Measurements from ENCODE around the gene ADM.

Gene ADM

DNA sequence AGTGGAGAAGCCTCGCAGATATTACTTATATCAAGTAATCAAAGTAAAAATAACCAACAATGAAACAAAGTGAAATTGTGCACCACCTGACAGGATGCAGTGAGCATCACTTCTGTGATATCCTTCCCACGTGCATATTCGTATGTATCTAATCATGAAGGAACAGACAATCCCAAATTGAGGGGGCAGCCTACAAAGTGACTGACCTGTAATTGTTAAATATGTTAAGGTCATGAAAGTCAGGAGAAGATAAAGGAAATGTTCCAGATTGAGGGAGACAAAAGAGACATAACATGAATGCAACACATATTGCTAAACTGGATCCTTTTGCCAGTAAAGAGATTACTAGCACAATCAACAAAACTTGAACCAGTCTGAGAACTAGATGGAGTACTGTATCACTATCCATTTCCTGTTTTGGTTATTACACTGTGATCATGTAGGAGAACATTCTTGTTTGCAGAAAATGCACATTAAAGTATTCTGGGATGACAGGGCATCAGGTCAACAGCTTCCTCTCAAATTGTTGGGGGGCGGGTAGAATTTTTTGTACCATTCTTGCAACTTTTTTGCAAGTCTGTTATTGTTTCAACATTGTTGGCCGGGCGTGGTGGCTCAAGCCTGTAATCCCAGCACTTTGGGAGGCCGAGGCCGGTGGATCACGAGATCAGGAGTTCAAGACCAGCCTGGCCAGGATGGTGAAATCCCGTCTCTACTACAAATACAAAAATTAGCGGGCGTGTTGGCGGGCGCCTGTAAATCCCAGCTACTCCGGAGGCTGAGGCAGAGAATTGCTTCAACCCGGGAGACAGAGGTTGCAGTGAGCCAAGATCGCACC is 12.9 kb upstream of the ADM start:
- no peak for DNase-seq

DNA sequence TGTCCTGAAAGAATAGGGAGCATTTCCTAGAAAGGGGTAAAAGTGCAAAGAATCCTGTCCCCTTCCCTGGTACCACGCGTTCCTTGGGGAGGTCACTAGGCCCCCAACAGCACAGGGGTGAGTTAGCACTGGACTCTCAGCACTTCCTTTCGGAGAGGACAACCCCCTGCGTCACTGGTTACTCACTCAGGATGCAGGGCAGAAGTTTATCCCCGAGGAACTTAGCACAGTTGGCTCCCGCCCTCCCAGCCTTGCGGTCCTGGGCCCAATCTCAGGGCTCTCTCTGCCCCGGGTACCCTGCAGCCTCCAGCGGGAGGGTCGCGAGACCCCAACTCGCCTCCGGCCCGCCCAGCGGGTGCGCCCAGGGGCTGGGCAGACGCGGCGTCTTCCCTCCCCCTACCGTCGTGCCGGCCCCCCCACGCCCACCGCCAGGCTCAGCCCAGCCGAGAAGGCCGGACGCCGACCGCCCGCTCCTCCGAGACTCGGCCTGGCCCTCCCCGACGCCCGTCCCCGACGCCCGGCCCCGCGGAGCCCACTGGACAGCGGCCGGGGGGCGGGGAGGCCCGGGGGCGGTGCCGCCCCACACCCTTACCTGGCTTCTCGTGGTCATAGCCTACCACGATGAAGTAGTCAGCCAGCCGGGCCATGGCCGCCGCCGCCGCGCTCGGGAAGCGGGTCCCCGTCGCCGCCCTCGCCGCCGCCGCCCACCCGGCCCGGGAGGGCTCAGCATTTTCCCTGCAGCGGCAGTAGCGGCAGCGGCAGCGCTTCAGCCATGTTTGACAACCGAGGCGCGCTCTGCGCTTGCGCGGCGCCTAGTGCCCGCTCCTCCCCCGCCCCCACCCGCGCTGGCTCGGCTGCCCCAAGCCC is 11.2 kb upstream of the ADM start, which contains the start of gene SBF2:
Gene SBF2, minus strand, starts transcription at position 797 of the 867 bp plus-strand sequence. Its CDS starts 150 bp downstream, at position 647.
- peak; percentile 95 for DNase-seq

DNA sequence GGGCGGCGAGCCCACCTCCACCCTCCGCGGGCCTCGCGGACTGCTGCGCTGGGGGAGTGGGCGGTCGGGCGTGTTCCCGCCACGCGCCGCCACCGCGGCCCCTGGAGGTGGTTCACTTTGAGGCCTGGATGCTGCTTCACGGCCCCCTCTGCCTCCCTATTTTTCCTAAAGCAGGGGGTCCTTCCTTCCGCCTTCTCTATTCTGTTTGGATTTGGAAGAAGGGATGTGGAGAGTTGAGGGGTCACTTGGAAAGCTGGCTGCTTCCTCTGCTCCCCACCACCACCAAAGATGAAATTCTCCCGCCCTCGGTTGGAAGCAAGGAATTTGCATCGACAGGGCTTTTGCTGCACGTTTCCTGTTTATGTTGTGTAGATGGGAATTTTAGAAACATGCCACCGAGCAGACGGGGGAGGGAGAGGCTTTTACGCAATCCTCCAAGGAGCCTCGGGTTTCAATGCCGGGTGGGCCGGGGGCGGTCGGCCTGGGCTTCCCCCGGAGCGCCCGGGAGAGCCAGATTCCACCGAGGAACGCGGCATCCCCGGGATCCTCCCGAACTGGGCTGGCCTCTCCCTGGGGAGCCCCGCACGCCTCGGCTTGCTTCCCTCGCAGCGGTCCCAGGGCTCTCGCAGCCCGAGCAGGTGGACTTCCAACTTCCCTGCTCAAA is 10.5 kb upstream of the ADM start:
- peak; percentile 85 for DNase-seq

DNA sequence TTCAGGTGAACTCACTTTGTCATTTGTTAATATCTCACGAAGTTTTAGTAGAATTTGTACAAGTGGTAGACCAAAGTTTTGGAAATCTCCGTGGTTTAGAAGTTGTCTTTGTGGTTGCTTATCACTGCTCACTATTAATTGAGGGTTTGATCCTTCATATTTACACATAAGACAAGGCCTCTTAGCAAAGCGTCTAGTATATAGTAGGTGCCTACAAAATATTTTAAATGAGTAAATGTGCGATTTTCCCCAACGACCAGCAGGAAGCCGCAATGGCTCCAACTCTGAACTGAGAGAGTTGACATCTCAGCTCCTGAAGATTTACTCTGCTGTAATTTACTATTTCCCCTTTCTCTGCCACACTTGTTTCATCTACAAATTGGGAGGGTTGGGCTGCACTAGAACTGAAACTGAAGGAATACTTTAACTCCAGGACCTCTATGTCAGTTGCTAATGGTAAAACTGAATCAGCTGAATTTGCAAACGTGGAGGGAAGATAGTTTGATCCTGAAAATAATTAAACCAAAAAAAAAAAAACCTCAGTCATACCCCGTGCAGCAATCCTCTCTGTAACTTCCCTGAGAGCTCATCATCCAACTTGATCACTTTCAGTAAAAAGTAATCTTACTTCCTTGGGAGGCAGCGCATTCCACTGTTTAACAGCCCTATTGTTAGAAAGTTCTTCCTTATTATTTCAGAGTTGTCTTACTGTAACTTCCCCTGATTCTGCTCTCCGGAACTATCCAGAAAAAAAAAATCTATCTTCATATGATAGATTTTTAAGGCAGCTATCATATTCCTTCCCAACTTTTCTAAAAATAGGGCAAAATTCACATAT is 9.6 kb upstream of the ADM start:
- DNase-seq, result no peak

DNA sequence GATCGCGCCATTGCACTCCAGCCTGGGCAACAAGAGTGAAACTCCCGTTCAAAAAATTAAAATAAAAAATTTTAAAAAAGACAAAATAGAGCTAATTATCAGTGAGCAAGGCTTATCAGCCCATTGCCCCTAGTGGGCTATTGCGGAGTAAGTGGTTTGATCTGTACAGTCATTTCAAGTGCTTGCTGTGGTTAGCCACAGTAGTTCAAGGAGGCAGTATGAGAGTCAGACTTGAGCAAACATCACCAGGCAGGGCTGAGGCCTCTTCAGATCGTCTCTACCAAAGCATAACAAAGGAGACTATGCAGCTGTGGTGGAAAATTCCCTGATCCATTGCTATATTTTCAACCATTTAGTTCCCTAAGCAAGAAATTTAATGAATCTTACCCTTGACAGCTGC is 6.5 kb upstream of the ADM start:
- DNase-seq, result no peak

DNA sequence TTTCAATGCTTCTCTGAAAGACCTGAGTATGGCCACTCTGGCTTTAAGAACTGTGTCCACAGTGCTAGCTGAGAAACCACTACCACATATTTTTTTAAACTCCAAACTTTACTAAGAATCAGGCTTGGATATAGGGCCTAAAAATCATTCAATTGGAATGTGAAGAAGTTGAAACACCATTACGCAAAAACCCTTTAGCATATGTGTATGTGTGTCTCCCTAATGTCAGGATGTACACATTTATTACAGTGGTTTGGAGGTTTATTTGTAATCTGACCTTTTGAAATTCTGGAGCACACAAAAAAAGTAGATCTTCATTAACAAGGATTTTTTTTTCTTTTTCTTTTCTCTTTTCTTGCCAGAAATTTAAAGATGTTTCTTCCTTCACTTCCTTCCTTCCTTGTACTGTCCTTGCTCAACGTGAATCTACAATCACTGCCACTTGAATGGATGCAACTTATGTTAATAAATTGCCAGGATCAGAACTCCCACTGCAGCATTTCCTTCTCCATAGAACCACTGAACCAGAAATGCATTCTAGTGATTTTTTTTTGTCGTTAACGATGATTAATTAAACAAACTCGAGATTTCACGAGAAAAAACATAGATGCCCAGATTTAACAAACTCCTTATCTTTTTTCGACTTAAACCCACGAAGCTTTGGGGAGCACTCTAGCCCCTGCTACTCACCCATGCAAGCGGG is 3.1 kb upstream of the ADM start:
- peak; percentile 66 for DNase-seq

DNA sequence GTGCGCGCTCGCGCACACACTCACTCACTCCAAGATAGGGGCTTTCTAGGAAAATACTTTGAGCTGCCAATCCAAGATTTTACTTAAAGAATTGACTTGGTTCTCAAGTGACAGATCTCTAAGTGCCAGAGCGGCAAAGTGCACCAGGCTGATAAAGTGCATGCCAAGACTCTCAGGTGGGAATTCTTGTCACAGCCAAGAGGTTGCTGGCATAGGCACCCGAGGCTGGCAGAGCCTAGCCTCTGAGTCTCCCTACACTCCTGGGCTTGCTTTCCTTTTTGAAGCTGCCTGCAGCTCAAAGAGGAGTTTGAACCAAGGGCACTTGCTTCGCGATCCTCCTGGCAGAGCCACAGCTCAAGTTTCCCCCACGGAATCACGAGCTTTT is 2.5 kb upstream of the ADM start:
- no peak for DNase-seq

DNA sequence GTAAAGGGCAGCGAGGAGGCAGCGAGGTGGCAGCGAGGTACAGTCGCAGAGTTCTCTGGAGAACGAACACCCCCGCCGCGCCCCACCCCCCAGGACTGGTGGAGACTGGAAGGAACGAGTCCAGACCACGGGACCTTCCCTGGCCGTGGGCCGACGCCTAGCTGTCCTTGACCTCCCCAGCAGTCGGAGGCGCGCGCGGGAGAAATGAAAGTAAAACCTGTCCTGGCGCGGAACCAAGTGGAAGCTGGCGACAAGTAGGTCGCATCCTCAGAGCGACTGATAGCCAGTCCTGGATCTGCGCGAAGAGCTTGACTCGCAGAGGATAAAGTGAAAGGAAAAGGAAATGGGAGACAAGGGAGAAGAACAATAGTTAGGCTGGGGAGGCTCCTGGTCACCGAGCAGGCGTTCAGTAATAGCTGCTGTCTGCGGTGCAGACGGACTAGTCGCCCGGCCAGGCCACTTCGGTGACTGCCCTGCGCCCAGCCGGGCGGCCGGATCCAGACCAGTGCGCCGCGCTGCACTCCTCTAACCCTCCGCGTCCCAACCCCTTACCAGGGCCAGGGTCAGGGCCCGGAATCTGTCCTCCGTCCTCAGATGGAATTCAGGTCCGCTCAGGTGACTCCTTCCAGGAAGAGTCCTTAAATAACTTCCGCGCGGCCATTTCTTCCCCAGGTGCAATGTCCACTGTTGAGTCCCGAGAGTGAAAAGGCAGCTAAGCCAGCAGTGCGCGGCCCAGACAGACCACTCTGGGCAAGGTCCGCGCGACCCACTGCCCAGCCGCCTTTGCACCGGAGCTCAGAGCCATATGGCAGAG is 1.9 kb upstream of the ADM start:
- DNase-seq, result peak; percentile 87

DNA sequence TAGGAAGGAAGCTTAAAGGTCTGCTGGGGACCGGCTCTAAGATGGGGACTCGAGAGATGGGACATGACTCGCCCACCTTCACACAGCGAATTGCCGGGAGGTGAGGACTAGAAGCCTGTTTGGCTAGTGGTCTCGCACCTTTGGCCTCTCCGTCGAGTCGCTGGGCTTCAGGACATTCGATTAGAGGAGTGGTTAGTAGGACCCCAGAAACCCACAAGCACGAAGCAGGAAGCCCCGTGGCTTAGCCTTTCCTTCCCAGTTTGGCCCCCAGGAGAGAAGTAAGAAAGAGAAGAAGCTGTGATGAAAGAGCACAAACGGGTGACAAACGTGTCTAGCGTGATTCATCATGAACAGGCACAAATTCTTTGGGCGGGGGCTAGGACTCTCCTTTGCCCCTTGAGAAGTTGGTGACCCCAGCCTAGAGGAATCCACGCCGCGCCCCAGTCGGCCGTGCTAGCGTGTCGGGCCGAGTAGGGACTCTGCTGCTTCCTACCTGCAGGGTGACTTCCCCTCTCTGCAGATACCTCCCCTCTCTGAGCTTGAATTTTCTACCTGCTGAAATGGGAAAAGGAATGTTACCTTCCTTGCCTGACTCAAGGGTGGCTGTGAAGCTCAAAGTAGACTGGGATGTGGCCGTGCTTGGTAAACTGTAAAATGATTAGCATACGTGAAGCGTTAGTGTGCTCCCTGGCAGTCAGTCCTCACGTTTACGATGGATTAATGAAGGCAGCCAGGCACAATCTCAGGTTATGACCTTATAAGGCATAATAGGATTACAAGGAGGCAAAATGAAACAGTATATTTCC is 1.1 kb upstream of the ADM start:
- peak; percentile 74 for DNase-seq

DNA sequence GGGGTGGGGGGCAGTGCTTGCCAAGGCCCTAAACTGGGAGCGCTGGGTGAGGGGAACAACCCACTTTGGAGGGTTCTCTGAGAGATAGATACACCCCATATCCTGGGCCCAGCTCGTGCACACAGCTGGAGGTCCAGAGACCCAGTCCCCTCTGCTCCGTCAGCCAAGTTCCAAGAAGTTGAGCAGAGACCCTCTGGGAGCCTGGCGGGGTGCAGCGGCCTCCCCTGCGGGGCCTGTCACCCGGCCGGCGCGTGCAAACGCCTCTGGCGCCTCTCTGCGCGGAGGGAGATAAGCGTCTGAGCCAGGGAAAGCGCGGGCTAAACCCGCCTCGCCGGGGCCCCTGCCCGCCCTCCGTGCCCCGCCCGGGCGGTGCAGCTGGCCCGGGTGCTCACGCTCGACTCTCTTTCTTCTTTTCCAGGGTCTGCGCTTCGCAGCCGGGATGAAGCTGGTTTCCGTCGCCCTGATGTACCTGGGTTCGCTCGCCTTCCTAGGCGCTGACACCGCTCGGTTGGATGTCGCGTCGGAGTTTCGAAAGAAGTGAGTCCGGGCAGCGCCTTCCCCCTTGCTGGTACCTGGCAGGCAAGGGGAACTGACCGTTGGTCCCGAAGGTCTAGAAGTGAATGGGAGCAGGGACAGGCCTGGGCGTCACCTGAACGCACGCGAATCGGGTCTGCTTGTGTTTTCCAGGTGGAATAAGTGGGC is 540 bp downstream of the ADM start:
- peak; percentile 72 for DNase-seq

DNA sequence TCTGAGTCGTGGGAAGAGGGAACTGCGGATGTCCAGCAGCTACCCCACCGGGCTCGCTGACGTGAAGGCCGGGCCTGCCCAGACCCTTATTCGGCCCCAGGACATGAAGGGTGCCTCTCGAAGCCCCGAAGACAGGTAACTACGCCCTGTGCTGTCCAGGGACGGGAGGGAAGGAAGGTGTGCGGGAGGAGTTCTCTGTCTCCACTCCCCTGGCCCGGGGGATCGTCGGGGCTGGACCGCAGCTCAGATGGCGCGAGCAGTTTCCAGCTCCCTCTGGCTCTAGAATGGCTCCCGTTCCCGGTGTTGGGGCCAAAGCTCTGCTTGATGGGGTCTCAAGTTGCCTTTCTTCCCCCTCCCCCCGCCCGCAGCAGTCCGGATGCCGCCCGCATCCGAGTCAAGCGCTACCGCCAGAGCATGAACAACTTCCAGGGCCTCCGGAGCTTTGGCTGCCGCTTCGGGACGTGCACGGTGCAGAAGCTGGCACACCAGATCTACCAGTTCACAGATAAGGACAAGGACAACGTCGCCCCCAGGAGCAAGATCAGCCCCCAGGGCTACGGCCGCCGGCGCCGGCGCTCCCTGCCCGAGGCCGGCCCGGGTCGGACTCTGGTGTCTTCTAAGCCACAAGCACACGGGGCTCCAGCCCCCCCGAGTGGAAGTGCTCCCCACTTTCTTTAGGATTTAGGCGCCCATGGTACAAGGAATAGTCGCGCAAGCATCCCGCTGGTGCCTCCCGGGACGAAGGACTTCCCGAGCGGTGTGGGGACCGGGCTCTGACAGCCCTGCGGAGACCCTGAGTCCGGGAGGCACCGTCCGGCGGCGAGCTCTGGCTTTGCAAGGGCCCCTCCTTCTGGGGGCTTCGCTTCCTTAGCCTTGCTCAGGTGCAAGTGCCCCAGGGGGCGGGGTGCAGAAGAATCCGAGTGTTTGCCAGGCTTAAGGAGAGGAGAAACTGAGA is 1.4 kb downstream of the ADM start:
- peak; percentile 73 for DNase-seq

DNA sequence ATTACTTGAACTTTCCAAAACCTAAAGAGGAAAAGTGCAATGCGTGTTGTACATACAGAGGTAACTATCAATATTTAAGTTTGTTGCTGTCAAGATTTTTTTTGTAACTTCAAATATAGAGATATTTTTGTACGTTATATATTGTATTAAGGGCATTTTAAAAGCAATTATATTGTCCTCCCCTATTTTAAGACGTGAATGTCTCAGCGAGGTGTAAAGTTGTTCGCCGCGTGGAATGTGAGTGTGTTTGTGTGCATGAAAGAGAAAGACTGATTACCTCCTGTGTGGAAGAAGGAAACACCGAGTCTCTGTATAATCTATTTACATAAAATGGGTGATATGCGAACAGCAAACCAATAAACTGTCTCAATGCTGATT is 2.1 kb downstream of the ADM start:
- peak; percentile 55 for DNase-seq

DNA sequence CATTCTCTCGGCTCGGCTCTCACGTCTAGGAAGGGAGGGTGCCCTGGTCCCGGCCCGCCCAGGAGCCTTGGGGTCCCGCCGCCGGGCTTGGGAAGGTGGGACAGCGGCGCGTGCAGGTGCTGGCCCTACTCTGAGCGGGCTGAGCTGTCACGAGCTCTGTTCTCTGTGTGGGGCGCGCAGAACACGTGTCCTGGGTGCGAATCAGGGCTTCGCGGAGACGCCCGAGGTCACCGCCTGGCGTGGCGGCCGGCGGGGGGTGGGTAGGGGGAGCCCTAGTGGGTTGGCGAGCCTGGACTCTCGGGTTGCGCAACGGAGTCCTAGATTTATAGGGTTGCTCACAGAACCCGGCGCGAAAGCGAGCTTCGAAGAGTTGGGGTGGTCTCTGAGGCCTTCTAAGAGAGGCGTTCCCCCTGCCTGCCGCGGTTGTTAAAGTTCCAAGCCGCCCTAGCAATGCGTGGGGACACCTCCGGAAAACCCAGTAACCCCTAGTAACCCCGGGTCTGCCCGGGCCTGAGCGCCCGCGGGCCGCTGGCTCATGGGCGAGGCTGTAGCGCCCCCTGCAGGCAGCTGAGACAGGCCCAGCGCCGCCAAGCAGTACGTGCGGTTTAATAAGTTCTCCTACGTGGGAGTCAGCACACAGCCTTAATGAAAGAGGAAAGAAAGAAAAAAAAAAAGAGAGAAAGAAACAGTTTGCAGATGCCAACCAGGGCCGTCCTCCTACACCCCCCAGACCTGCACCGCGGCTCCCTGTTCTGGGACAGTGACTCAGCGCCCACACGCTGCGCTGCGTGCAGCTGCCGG is 2.7 kb downstream of the ADM start:
- peak; percentile 94 for DNase-seq

DNA sequence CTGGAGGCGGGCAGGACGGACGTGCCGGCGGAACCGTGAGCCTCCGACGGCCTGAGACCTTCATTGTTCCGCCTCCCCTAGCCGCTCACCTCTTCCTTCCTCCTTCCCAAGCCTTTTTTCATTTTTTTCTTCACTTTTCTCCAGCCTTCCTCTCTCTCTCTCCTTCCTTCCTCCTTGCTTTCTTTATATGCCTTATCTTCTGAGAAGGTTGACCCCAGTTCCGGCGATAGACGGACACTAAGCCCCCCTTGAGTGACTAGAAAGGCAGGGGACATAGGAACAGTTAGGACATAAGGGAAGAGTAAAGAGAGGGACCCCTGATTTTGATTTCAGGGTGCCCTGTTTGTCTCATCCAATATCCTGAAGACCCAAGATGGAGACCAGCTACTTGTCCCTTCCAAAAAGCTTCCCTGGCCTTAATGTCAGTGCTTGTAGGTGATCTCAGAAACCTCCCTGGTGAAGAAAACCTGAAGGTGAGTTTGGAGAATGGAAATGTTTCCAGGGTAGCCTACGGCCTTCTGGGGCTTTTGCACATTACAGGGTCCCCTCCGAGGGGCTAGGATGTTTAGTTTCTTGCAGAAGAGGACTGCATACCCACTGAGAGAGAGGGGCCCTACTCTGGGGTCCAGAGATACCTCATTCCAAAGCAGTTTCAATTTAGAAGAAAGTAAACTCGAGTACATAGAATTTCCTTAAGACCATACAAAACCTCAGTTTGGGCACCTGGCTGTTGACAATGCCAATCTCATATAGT is 3.5 kb downstream of the ADM start:
- DNase-seq, result no peak

DNA sequence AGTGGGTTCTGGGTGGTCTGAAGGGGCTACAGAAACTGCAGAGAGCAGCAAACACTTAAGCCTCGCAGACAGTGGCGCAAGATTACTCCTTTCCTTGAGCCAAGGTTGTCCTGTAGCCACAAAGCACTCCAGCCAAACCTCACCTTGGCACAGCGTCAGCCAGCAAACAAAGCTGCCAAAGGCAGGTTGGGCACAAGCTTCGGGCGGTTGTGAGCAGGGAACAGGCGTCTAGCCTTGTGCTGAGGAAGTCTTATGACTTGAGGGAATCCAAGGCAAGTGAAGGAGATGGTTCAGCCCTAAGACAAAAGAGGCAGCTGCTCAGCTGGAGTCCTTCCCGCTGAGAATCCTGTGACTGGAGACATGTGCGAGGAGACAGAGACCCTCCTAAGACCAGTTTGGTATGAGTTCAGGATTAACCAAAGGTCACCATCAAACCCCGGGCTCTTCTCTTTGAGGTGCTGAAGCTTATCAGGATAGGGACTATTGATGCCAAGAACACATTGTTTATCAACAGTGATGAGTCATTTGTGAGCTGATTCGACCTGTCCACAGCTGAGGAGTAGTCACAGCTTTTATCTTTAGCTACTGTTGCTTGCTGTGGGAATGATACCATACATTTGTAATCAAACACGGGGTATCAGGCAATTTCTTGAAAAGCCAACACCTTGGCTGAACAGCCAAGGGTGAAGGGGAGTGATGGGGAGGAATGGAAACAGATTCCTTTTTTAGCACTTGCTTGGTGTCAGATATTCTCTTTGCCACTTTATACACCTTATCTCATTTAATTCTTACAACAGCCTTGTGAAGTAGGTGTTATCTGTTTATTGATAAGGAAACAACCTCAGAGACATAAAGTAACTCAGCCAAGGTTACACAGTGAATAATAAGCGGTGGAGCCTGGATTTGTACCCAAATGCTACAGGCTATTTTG is 4.6 kb downstream of the ADM start:
- no peak for DNase-seq

Data from eye (tissue), 1 donor.